ENCODE results near the gene CLGN. TPM values are rescaled to one million over a fixed set of nuclear protein-coding genes. Genes with fewer than 3 reads are reported as not detected.

Gene CLGN
- total and polyA plus RNA-seq, 2 of the 4 experiments (the other 2 are of a cell fraction): 0.36 to 0.75 TPM

DNA sequence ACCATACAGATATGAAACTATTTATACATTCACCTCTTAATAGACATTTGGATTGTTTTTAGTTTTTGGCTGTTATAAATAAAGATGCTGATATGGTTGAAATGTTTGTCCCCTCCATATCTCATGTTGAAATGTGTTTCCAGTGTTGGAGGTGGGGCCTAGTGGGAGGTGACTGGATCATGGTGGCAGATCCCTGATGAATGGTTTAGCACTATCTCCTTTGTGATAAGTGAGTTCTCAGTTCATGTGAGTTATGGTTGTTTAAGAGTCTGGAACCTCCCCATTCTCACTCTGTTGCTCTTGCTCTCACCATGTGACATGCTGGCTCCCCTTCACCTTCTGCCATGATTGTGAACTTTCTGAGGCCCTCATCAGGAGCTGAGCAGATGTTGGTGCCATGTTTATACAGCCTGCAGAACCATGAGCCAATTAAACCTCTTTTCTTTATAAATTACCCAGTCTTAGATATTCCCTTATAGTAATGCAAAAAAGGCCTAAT lies 12.2 kb upstream of the CLGN start:
- Histone ChIP-seq H3K56ac (ENCODE audit: extremely low read depth, insufficient read depth, low read length) (no peak overlapping the region), H3K4me3 (ENCODE audit: insufficient read depth, low read depth, low read length) (no peak overlapping the region), H2AFZ (replicated peaks; ENCODE audit: low read length, poor library complexity) (no peak overlapping the region), H3K4me1 (ENCODE audit: control insufficient read depth, insufficient read depth, low read length) (no peaks in the 10 kb centered on the region), H2AK5ac (ENCODE audit: low read depth, low read length) (no peak overlapping the region), H4K91ac (ENCODE audit: insufficient read depth, low read depth, low read length) (no peak overlapping the region), H3K27ac (ENCODE audit: insufficient read depth, low read length) (no peak overlapping the region), H4K5ac (ENCODE audit: low read depth, low read length) (no peak overlapping the region), H2AK9ac (replicated peaks; ENCODE audit: low read depth, low read length, poor library complexity) (no peak overlapping the region), H3K9me1 (ENCODE audit: insufficient read depth, low read length) (no peaks in the 10 kb centered on the region), H2BK20ac (ENCODE audit: low read depth, low read length) (no peak overlapping the region), H3K9me3 (ENCODE audit: control insufficient read depth, insufficient read depth, low read length) (no peaks in the 10 kb centered on the region), H3K36me3 (ENCODE audit: control insufficient read depth, insufficient read depth, low read length) (no peaks in the 10 kb centered on the region), H3K4me2 (ENCODE audit: low read depth, low read length) (no peak overlapping the region), H2BK5ac (ENCODE audit: low read depth, low read length, poor library complexity, severe bottlenecking) (no peak overlapping the region), H3K9ac (ENCODE audit: low read depth, low read length) (no peak overlapping the region), H4K8ac (ENCODE audit: low read depth in 2 of 2, low read length in 2 of 2) (no peak overlapping the region), H3K23ac (ENCODE audit: low read depth, low read length) (no peak overlapping the region), H2BK120ac (ENCODE audit: low read depth, low read length) (no peak overlapping the region), H2BK15ac (ENCODE audit: low read depth, low read length) (no peak overlapping the region), H3K18ac (ENCODE audit: low read depth, low read length) (no peak overlapping the region), H3K79me1 (ENCODE audit: low read depth in 1 of 2, low read length in 2 of 2) (no peaks in the 10 kb centered on the region), H4K20me1 (ENCODE audit: insufficient read depth, low read length) (no peaks in the 10 kb centered on the region), H3K14ac (replicated peaks; ENCODE audit: low read depth, low read length) (no peak overlapping the region), H3K27me3 (ENCODE audit: control insufficient read depth, insufficient read depth, low read length) (peaks cover 12% of the 10 kb centered on the region), H3K4ac (ENCODE audit: low read depth, low read length) (no peak overlapping the region)
- CTCF ChIA-PET: no interaction called here
- TF ChIP-seq BHLHE40 (IDR thresholded peaks at IDR 0.05; ENCODE audit: low read depth, low read length) (no peak), RFX5 (IDR thresholded peaks at IDR 0.05; ENCODE audit: low read depth, low read length) (no peak), NFE2L2 (IDR thresholded peaks at IDR 0.05; ENCODE audit: low read depth, low read length) (no peak), MXI1 (IDR thresholded peaks at IDR 0.05; ENCODE audit: borderline replicate concordance, low read depth, low read length) (no peak), MAZ (IDR thresholded peaks at IDR 0.05; ENCODE audit: borderline replicate concordance, low read depth, low read length) (no peak), MAFK (IDR thresholded peaks at IDR 0.05; ENCODE audit: low read depth, low read length) (no peak), FOS (IDR thresholded peaks at IDR 0.05; ENCODE audit: low read depth, low read length) (no peak), POLR2A (IDR thresholded peaks at IDR 0.05; ENCODE audit: low read depth, low read length) (no peak), CHD1 (IDR thresholded peaks at IDR 0.05; ENCODE audit: low read depth, low read length) (no peak), RAD21 (IDR thresholded peaks at IDR 0.05; ENCODE audit: low read length) (no peak), SMC3 (IDR thresholded peaks at IDR 0.05; ENCODE audit: low read depth, low read length) (no peak), RCOR1 (IDR thresholded peaks at IDR 0.05; ENCODE audit: insufficient replicate concordance, low read length) (no peak), CEBPB (IDR thresholded peaks at IDR 0.05; ENCODE audit: low read depth, low read length) (no peak)
- TF ChIP-seq, protein P1, sequence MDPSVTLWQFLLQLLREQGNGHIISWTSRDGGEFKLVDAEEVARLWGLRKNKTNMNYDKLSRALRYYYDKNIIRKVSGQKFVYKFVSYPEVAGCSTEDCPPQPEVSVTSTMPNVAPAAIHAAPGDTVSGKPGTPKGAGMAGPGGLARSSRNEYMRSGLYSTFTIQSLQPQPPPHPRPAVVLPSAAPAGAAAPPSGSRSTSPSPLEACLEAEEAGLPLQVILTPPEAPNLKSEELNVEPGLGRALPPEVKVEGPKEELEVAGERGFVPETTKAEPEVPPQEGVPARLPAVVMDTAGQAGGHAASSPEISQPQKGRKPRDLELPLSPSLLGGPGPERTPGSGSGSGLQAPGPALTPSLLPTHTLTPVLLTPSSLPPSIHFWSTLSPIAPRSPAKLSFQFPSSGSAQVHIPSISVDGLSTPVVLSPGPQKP (IDR thresholded peaks at IDR 0.05; ENCODE audit: borderline replicate concordance, low read depth, low read length): no peak
- TF ChIP-seq, protein P2, sequence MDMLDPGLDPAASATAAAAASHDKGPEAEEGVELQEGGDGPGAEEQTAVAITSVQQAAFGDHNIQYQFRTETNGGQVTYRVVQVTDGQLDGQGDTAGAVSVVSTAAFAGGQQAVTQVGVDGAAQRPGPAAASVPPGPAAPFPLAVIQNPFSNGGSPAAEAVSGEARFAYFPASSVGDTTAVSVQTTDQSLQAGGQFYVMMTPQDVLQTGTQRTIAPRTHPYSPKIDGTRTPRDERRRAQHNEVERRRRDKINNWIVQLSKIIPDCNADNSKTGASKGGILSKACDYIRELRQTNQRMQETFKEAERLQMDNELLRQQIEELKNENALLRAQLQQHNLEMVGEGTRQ (IDR thresholded peaks at IDR 0.05; ENCODE audit: low read depth, low read length): no peak
- TF ChIP-seq, protein P3, sequence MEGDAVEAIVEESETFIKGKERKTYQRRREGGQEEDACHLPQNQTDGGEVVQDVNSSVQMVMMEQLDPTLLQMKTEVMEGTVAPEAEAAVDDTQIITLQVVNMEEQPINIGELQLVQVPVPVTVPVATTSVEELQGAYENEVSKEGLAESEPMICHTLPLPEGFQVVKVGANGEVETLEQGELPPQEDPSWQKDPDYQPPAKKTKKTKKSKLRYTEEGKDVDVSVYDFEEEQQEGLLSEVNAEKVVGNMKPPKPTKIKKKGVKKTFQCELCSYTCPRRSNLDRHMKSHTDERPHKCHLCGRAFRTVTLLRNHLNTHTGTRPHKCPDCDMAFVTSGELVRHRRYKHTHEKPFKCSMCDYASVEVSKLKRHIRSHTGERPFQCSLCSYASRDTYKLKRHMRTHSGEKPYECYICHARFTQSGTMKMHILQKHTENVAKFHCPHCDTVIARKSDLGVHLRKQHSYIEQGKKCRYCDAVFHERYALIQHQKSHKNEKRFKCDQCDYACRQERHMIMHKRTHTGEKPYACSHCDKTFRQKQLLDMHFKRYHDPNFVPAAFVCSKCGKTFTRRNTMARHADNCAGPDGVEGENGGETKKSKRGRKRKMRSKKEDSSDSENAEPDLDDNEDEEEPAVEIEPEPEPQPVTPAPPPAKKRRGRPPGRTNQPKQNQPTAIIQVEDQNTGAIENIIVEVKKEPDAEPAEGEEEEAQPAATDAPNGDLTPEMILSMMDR (conservative IDR thresholded peaks at IDR 0.05; ENCODE audit: low read depth, low read length): no peak
- ATAC-seq (ENCODE audit: low read depth) (no peak), DNase-seq (no peak)
- intact Hi-C loops (cut with micrococcal nuclease) (no loop called here), in situ Hi-C loops (cut with MboI; ENCODE audit: low sequenced_read_pairs) (no loop called here), dilution Hi-C loops (cut with HindIII; ENCODE audit: low sequenced_read_pairs, unreplicated experiment) (no loop called here)
- no TSS peak for BruUV-seq (replicated peaks)
- POLR2A ChIA-PET (ENCODE audit: unreplicated experiment): no interaction called here

All from IMR-90 (cell line).